CD4-positive, alpha-beta T cell (primary cell): Measurements from ENCODE around the gene ZKSCAN8. TPM values are rescaled to one million over a fixed set of nuclear protein-coding genes. Genes with fewer than 3 reads are reported as not detected.

Experiments
- ATAC-seq: fragments of 200-7000 bp; cut with Tn5 transposase; one replicate; pipeline ENCODE4 v1.10.0; 2022; ENCODE audit warnings: mild to moderate bottlenecking; ENCODE audit not compliant: poor library complexity
- CTCF ChIA-PET: fragments of 350-600 bp; sonication (Branson Sonifier 250); formaldehyde crosslinking; loops from one replicate; lab custom pipeline; 2021; ENCODE audit warnings: antibody characterized with exemption, inconsistent platforms; lab: Charles Lee
- POLR2A ChIA-PET: fragments of 350-600 bp; sonication (Branson Sonifier 250); formaldehyde crosslinking; loops from one replicate; lab custom pipeline; 2021; ENCODE audit warnings: antibody characterized with exemption, inconsistent platforms; lab: Charles Lee
- DNase-seq, 14 experiments: peaks; one replicate each; pipeline ENCODE4 v3.0.0-alpha.2; 2013 to 2020; ENCODE audit warnings: mixed read lengths in 2 of 14
- H3K27ac ChIP-seq, 2 donors: one replicate each; pipeline versions ENCODE4 v1.5.1 to v1.7.0; 2013; ENCODE audit warnings: low read length in 2 of 2, low read depth in 1 of 2, mild to moderate bottlenecking in 1 of 2
- H3K27me3 ChIP-seq, 2 experiments: 1 replicate in 1 of 2; 2 replicates in 1 of 2; pipeline versions ENCODE4 v1.6.1 to v1.7.0; 2013; ENCODE audit warnings: low read length in 2 of 2, control low read depth in 1 of 2, mild to moderate bottlenecking in 1 of 2, moderate library complexity in 1 of 2; ENCODE audit not compliant: insufficient read depth in 2 of 2, control insufficient read depth in 1 of 2
- H3K36me3 ChIP-seq: one replicate; pipeline ENCODE4 v1.6.1; 2013; ENCODE audit warnings: low read length, control low read depth; ENCODE audit not compliant: insufficient read depth
- H3K4me1 ChIP-seq: one replicate; pipeline ENCODE4 v1.6.1; 2013; ENCODE audit warnings: low read length, control low read depth; ENCODE audit not compliant: insufficient read depth
- H3K4me3 ChIP-seq: one replicate; pipeline ENCODE4 v1.5.1; 2013; ENCODE audit warnings: mild to moderate bottlenecking, low read length, moderate library complexity
- H3K9me3 ChIP-seq, 2 experiments: 1 replicate in 1 of 2; 2 replicates in 1 of 2; pipeline versions ENCODE4 v1.6.1 to v1.7.0; 2013; ENCODE audit warnings: low read length in 2 of 2, mild to moderate bottlenecking in 2 of 2, control low read depth in 1 of 2, moderate library complexity in 1 of 2; ENCODE audit not compliant: control insufficient read depth in 1 of 2, insufficient read depth in 1 of 2
- H3K27ac Mint-ChIP-seq: one replicate; pipeline ENCODE4 v1.8.0; 2020; ENCODE audit warnings: mixed read lengths
- H3K27me3 Mint-ChIP-seq: one replicate; pipeline ENCODE4 v1.8.0; 2021; ENCODE audit warnings: mixed read lengths
- H3K36me3 Mint-ChIP-seq: one replicate; pipeline ENCODE4 v1.8.0; 2021; ENCODE audit warnings: low read depth, mixed read lengths
- H3K4me1 Mint-ChIP-seq: one replicate; pipeline ENCODE4 v1.8.0; 2021; ENCODE audit warnings: low read depth, mixed read lengths
- H3K4me3 Mint-ChIP-seq: one replicate; pipeline ENCODE4 v1.8.0; 2020; ENCODE audit warnings: mild to moderate bottlenecking, mixed read lengths
- H3K9me3 Mint-ChIP-seq: one replicate; pipeline ENCODE4 v1.8.0; 2020; ENCODE audit warnings: mixed read lengths
- intact Hi-C, 2 experiments: fragments of 100-400 bp; cut with DNase I in 1 of 2; cut with micrococcal nuclease in 1 of 2; formaldehyde crosslinking; loops; one replicate each; pipeline versions ENCODE4 v1.15.1 to v1.9.0; 2023 to 2025; cut with DNase I, micrococcal nuclease
- total RNA-seq, 174 experiments: library from RNA in 2 of 174; stranded (reverse) in 2 of 174; gene quantifications; one replicate each; pipeline ENCODE4 v1.2.3 and lab custom pipeline; 2021 to 2026
- TF ChIP-seq, protein P1 (sequence below): fragments of 200-600 bp; IDR thresholded peaks from one replicate; pipeline ENCODE4 v1.8.0; 2022; ENCODE audit warnings: antibody characterized with exemption, mild to moderate bottlenecking

The ZKSCAN8 gene
- total RNA-seq, 2 experiments from 2014 or later = 23.2 to 25.1 TPM

GRCh38 chr6:28104392-28105244, 37.1 kb upstream of the ZKSCAN8 start:
- no peaks in the 10 kb centered on the region for H3K9me3 ChIP-seq
- no peaks in the 10 kb centered on the region for H3K36me3 Mint-ChIP-seq
- peak overlapping the region; percentile 74 for H3K4me3 ChIP-seq
- H3K27me3 ChIP-seq = no peaks in the 10 kb centered on the region
- peak overlapping the region; percentile 91 for H3K27ac Mint-ChIP-seq
- no peaks in the 10 kb centered on the region for H3K36me3 ChIP-seq
- no peaks in the 10 kb centered on the region for H3K9me3 Mint-ChIP-seq
- TF ChIP-seq, protein P1, sequence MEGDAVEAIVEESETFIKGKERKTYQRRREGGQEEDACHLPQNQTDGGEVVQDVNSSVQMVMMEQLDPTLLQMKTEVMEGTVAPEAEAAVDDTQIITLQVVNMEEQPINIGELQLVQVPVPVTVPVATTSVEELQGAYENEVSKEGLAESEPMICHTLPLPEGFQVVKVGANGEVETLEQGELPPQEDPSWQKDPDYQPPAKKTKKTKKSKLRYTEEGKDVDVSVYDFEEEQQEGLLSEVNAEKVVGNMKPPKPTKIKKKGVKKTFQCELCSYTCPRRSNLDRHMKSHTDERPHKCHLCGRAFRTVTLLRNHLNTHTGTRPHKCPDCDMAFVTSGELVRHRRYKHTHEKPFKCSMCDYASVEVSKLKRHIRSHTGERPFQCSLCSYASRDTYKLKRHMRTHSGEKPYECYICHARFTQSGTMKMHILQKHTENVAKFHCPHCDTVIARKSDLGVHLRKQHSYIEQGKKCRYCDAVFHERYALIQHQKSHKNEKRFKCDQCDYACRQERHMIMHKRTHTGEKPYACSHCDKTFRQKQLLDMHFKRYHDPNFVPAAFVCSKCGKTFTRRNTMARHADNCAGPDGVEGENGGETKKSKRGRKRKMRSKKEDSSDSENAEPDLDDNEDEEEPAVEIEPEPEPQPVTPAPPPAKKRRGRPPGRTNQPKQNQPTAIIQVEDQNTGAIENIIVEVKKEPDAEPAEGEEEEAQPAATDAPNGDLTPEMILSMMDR = peak; percentile 62
- peak; percentile 98 for ATAC-seq
- peaks cover 13% of the 10 kb centered on the region for H3K4me1 Mint-ChIP-seq
- H3K27me3 Mint-ChIP-seq = peaks cover under 1% of the 10 kb centered on the region
- H3K27ac ChIP-seq = peak overlapping the region; percentile 63 to 78
- CTCF ChIA-PET = interaction anchor here (0.6 to 1.8 kb wide), 14 partner anchors 10 to 278 kb away, joined by 3 to 11 read pairs (median 3); partner anchors contain the start of genes ZKSCAN8 and ZNF165
- peaks cover 10% of the 10 kb centered on the region for H3K4me1 ChIP-seq
- intact Hi-C loops = loop anchor here (2.0 kb wide), 2 partner anchors 24 to 32 kb away; partner anchors contain the start of gene ZNF165 (in 1 of the 2)
- DNase-seq = peak; percentile 69 to 92 (median 82)
- POLR2A ChIA-PET = interaction anchor here (0.5 to 2.3 kb wide), 14 partner anchors 11 to 978 kb away, joined by 3 to 55 read pairs (median 3); partner anchors contain the start of genes ZKSCAN3, ZKSCAN8, ZSCAN16 and ZSCAN31
- H3K4me3 Mint-ChIP-seq = peak overlapping the region; percentile 94

- Mint-ChIP-seq H3K36me3 (no peaks in the 10 kb centered on the region), H3K27me3 (no peaks in the 10 kb centered on the region), H3K4me3 (peak overlapping the region; percentile 94), H3K27ac (peak overlapping the region; percentile 91), H3K4me1 (peaks cover 13% of the 10 kb centered on the region), H3K9me3 (no peaks in the 10 kb centered on the region)
- no peaks in the 10 kb centered on the region for H3K36me3 ChIP-seq
- ChIA-PET POLR2A (interaction anchor here (0.6 to 2.3 kb wide), 11 partner anchors 11 to 437 kb away, joined by 3 to 55 read pairs (median 4); partner anchors contain the start of genes ZKSCAN8, ZSCAN16 and ZSCAN31), CTCF (interaction anchor here (0.6 to 1.8 kb wide), 11 partner anchors 12 to 278 kb away, joined by 3 to 11 read pairs (median 3); partner anchors contain the start of genes ZKSCAN8 and ZNF165)
- H3K27ac ChIP-seq = no peak overlapping the region
- DNase-seq = peak in 2 of 14 experiments; percentile 9 to 13
- H3K27me3 ChIP-seq = no peaks in the 10 kb centered on the region
- TF ChIP-seq, protein P1 = no peak
- intact Hi-C loops = loop anchor here (2.0 kb wide), 2 partner anchors 24 to 32 kb away; partner anchors contain the start of gene ZNF165 (in 1 of the 2)
- peak overlapping the region; percentile 74 for H3K4me3 ChIP-seq
- H3K4me1 ChIP-seq = peaks cover 10% of the 10 kb centered on the region
- ATAC-seq = no peak
- no peaks in the 10 kb centered on the region for H3K9me3 ChIP-seq
Observed at GRCh38 chr6:28105245-28105639, 36.4 kb upstream of the ZKSCAN8 start.

DNA sequence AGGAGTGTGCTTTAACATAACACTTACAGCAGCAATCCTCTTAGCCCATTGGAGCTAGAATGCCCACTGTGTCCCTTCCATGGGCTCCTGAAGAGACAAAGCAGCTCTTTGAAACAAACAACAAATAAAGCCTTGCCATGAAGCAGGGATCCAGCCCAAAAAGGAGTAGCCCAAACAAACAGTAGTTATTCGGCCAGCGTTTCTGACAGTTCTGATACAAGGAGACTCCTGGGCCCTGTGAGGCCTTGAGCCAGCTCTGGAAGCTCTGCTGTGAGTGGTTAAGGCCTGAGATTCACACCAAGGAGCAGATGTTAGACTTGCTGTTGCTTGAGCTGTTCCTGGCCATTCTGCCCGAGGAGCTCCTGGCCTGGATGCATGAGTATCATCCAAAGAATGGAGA, 34.2 kb upstream of the ZKSCAN8 start:
- Mint-ChIP-seq H3K27me3 (no peaks in the 10 kb centered on the region), H3K4me1 (peaks cover 13% of the 10 kb centered on the region), H3K36me3 (no peaks in the 10 kb centered on the region), H3K27ac (no peak overlapping the region), H3K4me3 (no peak overlapping the region), H3K9me3 (no peaks in the 10 kb centered on the region)
- CTCF ChIA-PET = no interaction called here
- ATAC-seq = no peak
- Histone ChIP-seq H3K9me3 (no peaks in the 10 kb centered on the region), H3K4me3 (no peak overlapping the region), H3K27ac (no peak overlapping the region), H3K27me3 (no peaks in the 10 kb centered on the region), H3K36me3 (no peaks in the 10 kb centered on the region), H3K4me1 (peaks cover 10% of the 10 kb centered on the region)
- no peak for DNase-seq
- POLR2A ChIA-PET = no interaction called here
- TF ChIP-seq, protein P1 = no peak
- intact Hi-C loops = no loop called here
